CD1c-positive myeloid dendritic cell (primary cell): ENCODE measurements around the gene ARHGEF33.

Experiments
- DNase-seq: peaks from one replicate; pipeline ENCODE4 v3.0.0-alpha.2; 2016; ENCODE audit errors: extremely low spot score

The ARHGEF33 gene

DNA sequence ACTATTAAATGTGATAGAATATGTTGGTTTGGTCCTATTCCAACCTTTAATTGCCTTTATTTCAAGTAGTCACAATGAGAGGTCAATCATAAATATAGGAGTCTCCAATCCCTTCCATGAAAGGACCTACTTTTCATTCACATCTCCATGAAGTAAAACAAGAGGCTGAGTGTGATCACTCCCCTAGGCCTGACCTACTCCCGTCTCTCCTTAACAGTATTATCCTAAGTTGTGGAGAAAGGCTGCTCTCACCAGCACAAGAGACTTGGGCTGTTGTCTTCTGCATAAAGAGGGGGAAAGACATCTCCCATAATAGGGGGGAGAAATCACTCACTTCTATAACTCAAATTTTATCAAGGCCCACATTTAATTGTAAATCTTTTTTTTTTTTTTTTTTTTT lies 125.7 kb downstream of the ARHGEF33 start:
- no peak for DNase-seq

DNA sequence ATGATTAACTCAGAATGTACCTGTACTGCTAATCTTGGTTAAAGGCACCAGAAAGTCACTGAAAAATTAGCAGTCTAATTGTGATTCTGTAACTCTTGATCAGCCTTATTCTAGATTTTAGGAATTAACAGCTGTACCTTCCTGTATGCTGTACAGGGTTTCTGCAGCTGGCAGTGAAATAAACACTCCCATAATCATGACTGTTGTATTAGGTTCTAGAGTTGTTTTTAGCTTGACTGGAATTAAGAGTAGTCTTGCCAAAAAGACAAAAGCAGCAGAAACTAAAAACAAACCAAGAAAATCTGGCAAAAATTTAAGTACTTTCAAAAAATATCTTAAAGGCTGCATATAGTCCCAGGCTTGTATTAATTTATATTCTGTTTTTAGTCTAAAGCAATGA lies 127.7 kb downstream of the ARHGEF33 start:
- no peak for DNase-seq

DNA sequence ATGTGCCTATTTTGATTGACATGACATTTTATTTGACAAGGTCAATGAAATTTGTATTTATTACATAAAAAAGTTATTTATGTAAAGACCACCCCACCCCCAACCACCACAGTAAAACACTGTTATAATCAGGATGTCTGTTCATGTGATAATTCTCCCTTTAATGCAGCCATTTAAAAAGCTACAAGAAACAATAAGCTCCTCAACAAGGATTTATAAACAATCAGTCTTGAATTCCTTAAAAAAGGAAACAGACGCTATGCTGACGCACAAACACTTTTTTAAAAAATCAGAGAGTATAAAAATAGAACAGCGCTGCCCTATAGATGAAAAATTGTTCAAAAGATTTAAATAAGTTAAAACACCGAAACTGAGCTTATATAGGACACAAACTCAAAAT lies 129.0 kb downstream of the ARHGEF33 start:
- no peak for DNase-seq

DNA sequence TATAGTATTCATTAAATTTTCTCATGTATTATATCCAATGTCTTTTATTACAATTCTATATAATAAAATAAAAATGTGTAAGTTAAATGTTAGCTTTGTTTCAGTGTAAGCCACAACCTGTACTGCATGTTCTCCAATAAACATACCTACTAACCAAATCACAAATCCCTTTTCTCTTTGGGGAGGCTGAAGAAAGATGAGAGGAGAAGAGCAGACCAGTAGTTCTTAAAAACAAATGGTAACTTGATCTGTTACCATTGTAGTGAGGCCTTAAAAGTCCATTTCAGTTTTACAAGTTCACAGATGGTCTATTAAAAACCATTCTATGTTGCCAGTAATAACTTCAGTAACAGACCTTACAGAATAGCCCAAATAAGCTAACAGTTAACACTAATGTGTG lies 130.7 kb downstream of the ARHGEF33 start:
- no peak for DNase-seq

DNA sequence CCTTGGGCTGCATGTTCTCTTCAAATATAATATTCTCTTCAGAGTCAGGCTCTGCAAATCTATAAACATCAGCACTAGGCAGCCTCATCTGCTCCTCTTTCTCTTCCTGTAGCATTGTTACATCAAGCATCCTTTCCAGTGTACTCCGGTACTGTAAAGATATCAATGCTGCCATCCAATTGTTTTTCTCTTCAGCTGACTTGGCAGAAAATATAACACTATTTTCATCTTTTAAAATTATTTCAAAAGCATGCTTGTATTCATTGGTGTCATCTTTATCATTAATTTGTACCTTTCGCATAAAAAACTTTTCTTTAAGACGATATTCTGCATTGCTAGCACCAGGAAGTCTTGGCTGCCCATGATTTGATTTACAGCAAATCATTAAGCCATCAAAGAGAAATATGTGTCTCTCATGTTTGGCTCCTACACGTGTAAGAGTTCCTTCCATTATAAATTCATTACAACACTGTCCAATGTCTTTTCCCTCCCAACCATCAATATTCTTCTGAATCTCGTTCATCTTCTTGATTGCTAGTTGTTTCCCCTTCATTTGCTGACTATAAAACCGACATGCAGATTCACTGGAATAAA lies 133.1 kb downstream of the ARHGEF33 start:
- DNase-seq, result no peak

DNA sequence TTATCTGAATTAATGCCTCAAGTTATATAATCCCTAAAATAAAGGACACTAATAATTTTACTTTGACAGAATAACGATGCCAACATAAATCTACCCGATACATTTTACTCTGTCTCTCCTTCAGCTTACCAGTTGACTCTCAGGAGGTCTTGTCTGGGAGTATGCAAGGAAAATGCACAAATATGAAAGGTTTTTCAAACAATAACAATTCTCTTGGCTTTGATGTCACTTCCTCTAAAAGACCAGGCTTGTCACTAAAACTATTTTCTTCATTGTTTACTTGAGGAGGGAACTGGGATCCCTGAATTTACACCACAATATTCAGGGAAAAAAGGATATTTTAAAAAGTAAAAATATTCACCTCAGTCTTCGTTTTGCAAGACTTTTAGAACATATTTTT lies 134.0 kb downstream of the ARHGEF33 start:
- DNase-seq, result no peak

DNA sequence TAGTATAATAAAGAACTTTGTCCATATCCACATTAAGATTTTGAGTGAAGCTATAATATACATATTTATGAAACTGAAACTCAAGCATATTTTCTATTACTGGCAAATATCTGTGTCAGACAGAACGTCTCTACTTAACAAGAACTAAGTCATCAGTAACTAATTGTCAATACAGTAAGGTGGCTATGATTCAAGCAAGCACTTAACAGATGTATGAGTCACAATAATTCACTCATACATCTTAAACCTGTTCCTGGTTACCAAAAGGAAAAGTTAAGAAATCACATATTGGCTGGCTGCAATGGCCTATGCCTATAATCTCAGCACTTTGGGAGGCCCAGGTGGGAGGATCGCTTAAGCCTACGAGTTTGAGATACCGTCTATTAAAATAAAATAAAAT lies 135.2 kb downstream of the ARHGEF33 start:
- DNase-seq, result no peak
